ENCODE measurements around the gene ZNF764. TPM values are rescaled to one million over a fixed set of nuclear protein-coding genes. Genes with fewer than 3 reads are reported as not detected.

Gene ZNF764
- total RNA-seq, 1 donor from 2014 or later, result 3.6 TPM

GRCh38 chr16:30515275-30515674, 42.9 kb downstream of the ZNF764 start:
- H3K36me3 Mint-ChIP-seq, result no peaks in the 10 kb centered on the region
- Histone ChIP-seq H3K4me1 (no peaks in the 10 kb centered on the region), H3K9me3 (ENCODE audit: low read depth) (no peaks in the 10 kb centered on the region), H2AFZ (replicated peaks) (no peak overlapping the region), H3K79me2 (ENCODE audit: low read depth) (no peaks in the 10 kb centered on the region), H4K20me1 (ENCODE audit: low read depth) (no peaks in the 10 kb centered on the region), H3K4me3 (no peak overlapping the region), H3K36me3 (no peaks in the 10 kb centered on the region), H3K4me2 (no peak overlapping the region), H3K9ac (no peak overlapping the region), H3K27me3 (no peaks in the 10 kb centered on the region), H3K27ac (no peak overlapping the region), H3F3A (ENCODE audit: low read depth) (no peaks in the 10 kb centered on the region)
- no peaks in the 10 kb centered on the region for H3K9me3 Mint-ChIP-seq
- H3K4me3 Mint-ChIP-seq, result no peak overlapping the region
- DNase-seq (ENCODE audit: low spot score), result no peak
- TF ChIP-seq CTCF (IDR thresholded peaks at IDR 0.05), result no peak
- TF ChIP-seq EZH2 (IDR thresholded peaks at IDR 0.05), result no peak
- TF ChIP-seq EZH2phosphoT487 (IDR thresholded peaks at IDR 0.05), result no peak
- H3K4me1 Mint-ChIP-seq, result no peaks in the 10 kb centered on the region
- H3K27me3 Mint-ChIP-seq (ENCODE audit: insufficient read depth, low read depth), result peaks cover 9% of the 10 kb centered on the region
- peak overlapping the region; percentile 57 for H3K27ac Mint-ChIP-seq

DNA sequence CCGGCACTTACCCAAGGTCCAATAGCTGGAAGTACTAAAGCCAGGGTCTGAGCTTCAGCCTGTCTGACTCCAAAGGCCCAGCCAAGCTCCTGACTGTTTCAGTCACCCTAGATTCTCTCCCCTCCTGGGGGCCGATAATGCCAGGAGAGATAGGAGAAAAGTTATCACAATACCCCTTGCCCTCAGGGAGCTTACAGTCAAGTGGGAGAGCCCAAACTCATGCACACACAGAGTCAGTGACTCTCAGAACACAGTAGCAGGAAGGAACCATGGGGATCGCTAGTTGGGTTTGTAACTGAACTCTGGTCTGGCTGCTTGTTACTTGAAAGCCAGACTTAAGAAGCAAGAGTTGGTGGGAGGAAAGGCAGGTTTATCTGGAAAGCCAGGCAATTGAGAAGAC, 46.7 kb downstream of the ZNF764 start:
- Histone ChIP-seq H3K27ac (no peak overlapping the region), H3K27me3 (no peaks in the 10 kb centered on the region), H3K36me3 (no peaks in the 10 kb centered on the region), H3K4me2 (no peak overlapping the region), H2AFZ (replicated peaks) (no peak overlapping the region), H3K9ac (no peak overlapping the region), H3F3A (ENCODE audit: low read depth) (no peaks in the 10 kb centered on the region), H3K9me3 (ENCODE audit: low read depth) (no peaks in the 10 kb centered on the region), H3K4me1 (no peaks in the 10 kb centered on the region), H3K79me2 (ENCODE audit: low read depth) (no peaks in the 10 kb centered on the region), H3K4me3 (no peak overlapping the region), H4K20me1 (ENCODE audit: low read depth) (no peaks in the 10 kb centered on the region)
- H3K27ac Mint-ChIP-seq, result no peak overlapping the region
- no peaks in the 10 kb centered on the region for H3K9me3 Mint-ChIP-seq
- TF ChIP-seq EZH2 (IDR thresholded peaks at IDR 0.05) (no peak), EZH2phosphoT487 (IDR thresholded peaks at IDR 0.05) (no peak), CTCF (IDR thresholded peaks at IDR 0.05) (no peak)
- H3K4me3 Mint-ChIP-seq, result no peak overlapping the region
- no peak for DNase-seq (ENCODE audit: low spot score)
- peaks cover 11% of the 10 kb centered on the region for H3K27me3 Mint-ChIP-seq (ENCODE audit: insufficient read depth, low read depth)
- H3K36me3 Mint-ChIP-seq, result no peaks in the 10 kb centered on the region
- no peaks in the 10 kb centered on the region for H3K4me1 Mint-ChIP-seq

- TF ChIP-seq CTCF (IDR thresholded peaks at IDR 0.05), result no peak
- TF ChIP-seq EZH2 (IDR thresholded peaks at IDR 0.05), result no peak
- TF ChIP-seq EZH2phosphoT487 (IDR thresholded peaks at IDR 0.05), result no peak
- no peak for DNase-seq (ENCODE audit: low spot score)
- no peaks in the 10 kb centered on the region for H3K9me3 Mint-ChIP-seq
- H3K27ac ChIP-seq, result no peak overlapping the region
- no peaks in the 10 kb centered on the region for H3K9me3 ChIP-seq (ENCODE audit: low read depth)
- no peaks in the 10 kb centered on the region for H3F3A ChIP-seq (ENCODE audit: low read depth)
- H3K27me3 ChIP-seq, result no peaks in the 10 kb centered on the region
- no peak overlapping the region for H3K27ac Mint-ChIP-seq
- no peaks in the 10 kb centered on the region for H3K36me3 ChIP-seq
- no peak overlapping the region for H3K9ac ChIP-seq
- H3K4me1 ChIP-seq, result no peaks in the 10 kb centered on the region
- peaks cover under 1% of the 10 kb centered on the region for H3K4me1 Mint-ChIP-seq
- peaks cover 11% of the 10 kb centered on the region for H3K27me3 Mint-ChIP-seq (ENCODE audit: insufficient read depth, low read depth)
- H3K4me2 ChIP-seq, result no peak overlapping the region
- no peak overlapping the region for H2AFZ ChIP-seq (replicated peaks)
- H3K4me3 Mint-ChIP-seq, result no peak overlapping the region
- no peak overlapping the region for H3K4me3 ChIP-seq
- no peaks in the 10 kb centered on the region for H3K79me2 ChIP-seq (ENCODE audit: low read depth)
- H3K36me3 Mint-ChIP-seq, result no peaks in the 10 kb centered on the region
- H4K20me1 ChIP-seq (ENCODE audit: low read depth), result no peaks in the 10 kb centered on the region
Measured at GRCh38 chr16:30510376-30510938, 47.7 kb downstream of the ZNF764 start.
